ENCODE data around the gene WNT11.

- no peak for TF ChIP-seq CTCF (conservative IDR thresholded peaks at IDR 0.05; ENCODE audit: low read depth, low read length)
- no peak for TF ChIP-seq EZH2 (IDR thresholded peaks at IDR 0.05; ENCODE audit: low read length, unreplicated experiment)
Measured at GRCh38 chr11:76210931-76211851, 4.9 kb upstream of the WNT11 start.
